Measurements from ENCODE around the gene HDAC9.
A peak's percentile ranks its signal among the peaks of the same experiment; 100 is the strongest.
"Not testable (repeated sequence)": the region's sequence is repeated elsewhere in the genome, so short reads cannot be mapped to it uniquely, and the experiment has no call there.

HDAC9 gene

DNA sequence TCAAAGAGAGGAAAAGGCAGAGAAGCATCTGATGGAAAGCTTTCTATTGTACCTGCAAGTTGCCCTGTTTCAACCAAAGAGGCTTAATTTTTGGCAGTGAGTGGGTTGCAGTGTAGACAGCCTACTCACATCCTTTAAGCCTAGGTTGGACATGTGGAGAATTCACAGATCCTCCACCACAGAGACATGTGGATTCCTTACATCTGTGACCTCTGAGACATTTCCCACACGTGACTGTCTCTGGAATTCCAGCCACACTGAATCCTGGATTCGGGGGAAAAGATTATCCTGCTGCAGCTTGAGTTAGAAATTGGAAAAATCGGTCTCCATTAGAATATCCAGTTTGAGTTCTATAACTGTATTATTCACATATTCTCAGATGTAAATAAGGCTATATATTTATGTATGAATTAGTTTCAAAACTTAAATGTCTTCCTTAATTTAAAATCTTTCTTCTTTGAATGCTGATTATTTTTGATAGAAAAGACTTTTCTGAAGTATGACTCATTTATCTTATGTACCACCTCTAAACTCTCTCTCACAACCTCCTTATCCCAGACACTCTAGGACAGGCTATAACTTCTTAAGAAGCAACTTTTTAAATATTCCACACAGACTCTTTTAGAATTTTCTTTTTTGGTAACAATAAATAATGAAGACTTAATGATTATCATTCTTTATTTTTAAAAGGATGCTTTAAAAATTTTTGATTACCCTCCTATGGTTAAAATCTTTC lies 498.6 kb downstream of the HDAC9 start:
- FAIRE-seq (no peak), DNase-seq (ENCODE audit: insufficient read length, low spot score) (no peak)

GRCh38 chr7:18995270-18995671 lies 499.7 kb downstream of the HDAC9 start:
- FAIRE-seq, result no peak

DNA sequence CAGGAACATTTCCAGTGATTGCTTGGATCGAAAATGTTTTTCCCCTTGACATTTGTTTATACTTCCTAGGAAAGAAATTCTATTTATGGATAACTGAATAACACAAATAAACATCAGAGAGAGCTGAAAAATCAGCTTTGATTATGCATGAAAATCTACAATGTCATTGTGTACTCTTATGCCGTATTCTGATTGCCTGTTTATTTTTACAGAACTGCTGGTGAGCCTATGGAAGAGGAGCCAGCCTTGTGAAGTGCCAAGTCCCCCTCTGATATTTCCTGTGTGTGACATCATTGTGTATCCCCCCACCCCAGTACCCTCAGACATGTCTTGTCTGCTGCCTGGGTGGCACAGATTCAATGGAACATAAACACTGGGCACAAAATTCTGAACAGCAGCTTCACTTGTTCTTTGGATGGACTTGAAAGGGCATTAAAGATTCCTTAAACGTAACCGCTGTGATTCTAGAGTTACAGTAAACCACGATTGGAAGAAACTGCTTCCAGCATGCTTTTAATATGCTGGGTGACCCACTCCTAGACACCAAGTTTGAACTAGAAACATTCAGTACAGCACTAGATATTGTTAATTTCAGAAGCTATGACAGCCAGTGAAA lies 500.4 kb downstream of the HDAC9 start:
- DNase-seq (ENCODE audit: insufficient read length, low spot score), result no peak
- FAIRE-seq, result no peak

More at GRCh38 chr7:18995270-18995671, 499.7 kb downstream of the HDAC9 start:
- no peak for DNase-seq (ENCODE audit: insufficient read length, low spot score)

DNA sequence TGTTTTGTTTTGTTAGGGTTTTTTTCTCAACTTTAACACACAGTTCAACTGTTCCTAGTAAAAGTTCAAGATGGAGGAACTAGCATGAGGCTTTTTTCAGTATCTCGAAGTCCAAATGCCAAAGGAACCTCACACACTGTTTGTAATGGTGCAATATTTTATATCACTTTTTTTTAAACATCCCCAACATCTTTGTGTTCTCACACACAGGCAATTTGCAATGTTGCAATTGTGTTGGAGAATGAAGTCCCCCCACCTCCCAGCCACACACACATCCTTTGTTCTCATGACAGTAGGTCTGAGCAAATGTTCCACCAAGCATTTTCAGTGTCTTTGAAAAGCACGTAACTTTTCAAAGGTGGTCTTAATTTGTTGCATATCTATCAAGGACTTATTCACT lies 501.0 kb downstream of the HDAC9 start:
- FAIRE-seq, result no peak
- DNase-seq (ENCODE audit: insufficient read length, low spot score), result no peak

- DNase-seq (ENCODE audit: insufficient read length, low spot score) (no peak), FAIRE-seq (no peak)
These were observed 502.1 kb downstream of the HDAC9 start for GRCh38 chr7:18997477-18998150.

- FAIRE-seq (no peak), DNase-seq (ENCODE audit: insufficient read length, low spot score) (no peak)
These were observed 504.9 kb downstream of the HDAC9 start for GRCh38 chr7:19000410-19000809.

DNA sequence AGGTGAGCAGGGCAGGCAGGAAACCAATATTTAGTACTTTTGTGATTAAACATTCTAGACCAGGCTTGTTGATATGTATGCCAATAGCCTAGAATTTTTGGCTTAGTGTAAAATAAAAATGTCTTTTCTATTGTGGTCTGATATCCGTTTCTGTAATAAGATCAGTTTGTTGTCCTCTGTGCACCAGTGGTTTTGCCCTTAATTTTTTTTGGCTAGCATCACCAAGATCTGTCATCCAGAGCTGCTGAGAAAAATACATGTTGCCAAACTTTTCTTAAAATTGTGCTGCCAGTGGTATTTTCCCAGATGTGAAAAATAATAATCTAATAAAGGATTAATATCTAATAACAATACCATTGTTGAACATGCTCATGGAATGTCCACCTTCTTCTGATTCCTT lies 506.3 kb downstream of the HDAC9 start:
- FAIRE-seq (no peak), DNase-seq (ENCODE audit: insufficient read length, low spot score) (no peak)

- DNase-seq (ENCODE audit: insufficient read length, low spot score), result no peak
- no peak for FAIRE-seq
These were observed 513.8 kb downstream of the HDAC9 start for GRCh38 chr7:19009241-19009935.

GRCh38 chr7:19009936-19010280 lies 514.4 kb downstream of the HDAC9 start:
- no peak for DNase-seq (ENCODE audit: insufficient read length, low spot score)
- FAIRE-seq, result no peak

DNA sequence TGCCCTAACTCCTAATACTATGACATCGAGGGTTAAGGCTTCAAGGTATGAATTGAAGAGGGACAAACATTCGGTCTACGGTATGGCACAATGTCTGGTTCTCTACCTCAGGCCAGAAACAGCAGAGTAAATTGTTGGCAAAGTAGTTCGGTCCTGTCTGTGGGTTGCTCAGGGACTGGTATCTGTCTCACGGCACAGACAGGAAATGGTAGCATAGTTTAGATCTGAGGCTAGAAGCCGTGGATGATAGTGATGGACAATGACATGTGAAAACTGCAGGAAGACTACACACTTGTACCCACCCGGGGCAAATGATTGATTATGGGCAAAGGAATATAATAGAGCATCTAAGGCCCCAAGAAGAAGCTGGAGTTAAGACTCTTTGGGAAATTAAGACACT lies 515.7 kb downstream of the HDAC9 start:
- FAIRE-seq (no peak), DNase-seq (ENCODE audit: insufficient read length, low spot score) (no peak)

DNA sequence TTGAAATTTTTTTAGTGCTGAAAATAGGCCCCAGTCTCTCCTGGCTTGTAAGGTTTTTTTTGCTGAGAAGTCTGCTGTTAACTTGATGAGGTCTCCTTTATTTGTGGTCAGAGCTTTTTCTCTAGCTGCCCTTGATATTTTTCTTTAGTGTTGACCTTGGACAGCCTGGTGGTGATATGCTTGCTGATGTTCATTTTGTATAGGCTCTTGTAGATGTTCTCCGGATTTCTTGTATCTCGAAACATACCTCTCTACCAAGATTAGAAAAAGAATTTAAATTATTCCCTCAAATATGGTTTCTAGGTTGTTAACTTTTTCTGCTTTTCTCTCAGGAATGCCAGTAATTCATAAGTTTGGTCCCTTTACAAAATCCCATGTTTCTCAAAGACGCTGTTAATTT lies 519.5 kb downstream of the HDAC9 start:
- FAIRE-seq, result no peak
- DNase-seq (ENCODE audit: insufficient read length, low spot score), result no peak

DNA sequence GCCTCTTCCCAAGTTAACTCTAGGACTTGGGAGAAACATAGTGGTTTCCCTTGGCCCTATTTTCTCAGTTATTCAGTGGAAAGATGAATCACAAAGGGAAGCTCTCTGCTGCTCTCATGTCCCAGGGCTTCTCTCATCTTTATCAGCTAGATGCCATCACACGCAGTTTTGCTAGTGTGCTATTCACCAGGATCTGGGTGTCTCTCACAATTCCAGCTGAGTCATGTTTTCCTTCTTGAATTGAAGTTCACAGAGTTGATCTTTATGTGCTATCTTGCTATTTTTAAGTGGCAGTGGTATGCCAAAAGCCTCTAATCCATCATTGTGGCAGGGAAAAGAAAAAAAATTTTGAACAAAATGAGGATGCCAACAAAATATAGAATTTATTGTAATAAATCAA lies 520.6 kb downstream of the HDAC9 start:
- DNase-seq (ENCODE audit: insufficient read length, low spot score) (no peak), FAIRE-seq (no peak)

DNA sequence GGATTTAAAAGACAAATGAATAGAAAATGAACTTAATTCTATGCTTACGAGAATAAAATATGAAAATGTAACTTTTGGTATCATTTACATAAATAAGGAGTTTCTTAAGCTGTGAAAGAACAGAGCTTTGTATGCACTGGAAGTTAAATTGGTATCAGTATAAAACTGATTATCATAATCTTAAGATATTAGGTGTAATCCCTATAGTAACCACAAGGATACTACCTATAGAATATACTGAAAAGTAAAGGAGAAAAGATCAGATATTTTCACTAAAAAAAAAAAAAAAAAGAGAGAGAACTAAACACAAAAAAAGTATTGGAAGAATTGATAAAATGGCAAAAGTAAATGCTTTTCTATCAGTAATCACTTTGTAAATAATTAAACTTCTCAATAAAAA lies 521.8 kb downstream of the HDAC9 start:
- DNase-seq (ENCODE audit: insufficient read length, low spot score), result no peak
- no peak for FAIRE-seq

- FAIRE-seq, result no peak
- no peak for DNase-seq (ENCODE audit: insufficient read length, low spot score)
These were observed 524.5 kb downstream of the HDAC9 start for GRCh38 chr7:19020062-19020461.

DNA sequence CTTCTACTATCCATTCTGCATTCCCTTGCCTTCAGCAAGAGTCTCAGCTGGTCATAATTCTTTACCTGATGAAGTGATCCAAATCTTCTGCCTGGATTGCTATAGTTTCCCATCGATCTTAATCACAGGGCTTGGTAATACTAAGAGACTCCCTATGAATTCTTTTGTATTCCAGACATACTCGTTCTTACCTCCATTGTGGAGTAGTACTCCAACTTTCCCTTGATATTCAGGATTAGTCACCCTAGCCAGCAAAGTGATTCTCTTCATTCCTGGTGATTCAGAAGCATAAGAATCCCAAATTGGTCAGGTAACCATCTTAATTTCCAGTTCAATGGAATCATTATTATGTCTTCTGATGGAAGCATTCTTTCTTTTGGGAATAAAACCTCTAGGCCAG lies 525.2 kb downstream of the HDAC9 start:
- no peak for FAIRE-seq
- DNase-seq (ENCODE audit: insufficient read length, low spot score), result no peak

DNA sequence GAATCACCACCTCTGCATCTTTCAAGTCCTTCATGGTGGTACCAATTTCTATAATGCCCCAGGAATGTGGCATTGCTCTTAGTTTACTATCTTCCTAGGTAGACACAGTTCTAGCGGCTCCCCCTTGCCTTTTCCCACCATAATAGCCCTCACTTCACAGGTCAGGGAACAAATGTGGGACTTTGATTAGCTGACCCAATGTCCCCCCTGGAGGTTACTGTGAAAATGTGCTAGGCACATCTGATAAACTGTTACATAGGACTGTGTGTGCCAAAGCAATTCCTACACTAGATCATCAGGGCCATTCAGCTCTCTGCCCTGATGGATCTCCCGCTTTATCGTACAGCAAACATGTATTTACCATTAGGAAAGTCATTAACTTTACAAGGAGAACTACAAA lies 527.9 kb downstream of the HDAC9 start:
- FAIRE-seq, result no peak
- DNase-seq (ENCODE audit: insufficient read length, low spot score), result no peak

DNA sequence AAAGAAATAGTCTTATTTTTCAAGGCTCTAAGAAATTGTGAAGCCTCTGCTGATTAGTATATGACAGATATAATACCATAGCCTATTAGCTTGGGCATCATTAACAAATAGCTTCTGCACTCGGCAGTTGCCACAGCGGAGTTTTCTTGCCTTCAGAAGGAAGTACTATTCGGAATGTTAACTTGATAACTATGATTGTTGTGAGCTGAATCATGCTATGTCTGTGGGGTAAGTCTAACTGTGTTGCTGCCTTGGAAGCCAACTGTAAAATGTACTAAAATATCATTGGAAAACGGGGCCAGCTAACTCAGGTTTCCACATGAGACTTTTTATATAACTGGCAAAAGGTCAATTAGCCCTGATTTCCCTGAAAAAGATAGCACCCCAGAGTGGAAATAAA lies 528.7 kb downstream of the HDAC9 start:
- FAIRE-seq (no peak), DNase-seq (ENCODE audit: insufficient read length, low spot score) (no peak)

DNA sequence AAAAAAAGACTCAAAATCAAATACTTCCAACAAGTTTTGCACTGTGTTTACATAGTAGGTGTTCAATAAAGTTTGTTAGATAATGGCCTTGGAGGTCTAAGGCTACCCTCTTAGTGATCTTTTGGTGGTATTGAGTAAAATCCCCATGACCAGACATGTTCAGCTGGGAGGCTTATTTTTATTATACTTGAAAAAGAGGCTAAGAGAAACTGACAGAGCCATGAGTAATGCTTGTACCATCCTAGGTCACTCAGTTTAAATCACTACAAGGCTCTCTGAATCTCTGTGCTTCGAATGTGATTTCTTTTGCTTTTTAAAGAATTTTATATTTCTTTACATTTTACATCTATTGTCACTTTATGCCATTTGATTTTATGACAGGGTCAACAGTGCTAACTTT lies 531.3 kb downstream of the HDAC9 start:
- DNase-seq (ENCODE audit: insufficient read length, low spot score) (no peak), FAIRE-seq (no peak)

DNA sequence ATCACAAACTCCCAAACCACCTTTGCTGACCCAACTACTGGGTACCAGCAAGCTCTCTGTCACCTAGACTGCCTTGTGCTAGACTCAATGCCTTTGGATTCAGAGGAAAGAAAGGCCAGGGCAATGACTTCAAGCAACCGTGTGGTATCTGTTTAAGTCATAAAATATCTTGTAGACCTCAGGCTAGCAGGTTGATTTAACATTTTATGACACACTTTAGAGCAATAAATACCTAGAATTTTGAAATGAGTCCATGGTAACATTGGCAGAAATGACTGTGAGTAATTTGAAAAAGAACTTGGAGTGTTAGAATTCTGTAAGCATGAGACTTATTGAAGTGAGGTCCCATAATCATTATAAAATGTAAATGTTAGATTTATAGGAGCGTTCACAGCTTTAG lies 534.7 kb downstream of the HDAC9 start:
- FAIRE-seq (no peak), DNase-seq (ENCODE audit: insufficient read length, low spot score) (no peak)

- not testable (repeated sequence) for DNase-seq (ENCODE audit: insufficient read length, low spot score); FAIRE-seq
These were observed 537.4 kb downstream of the HDAC9 start for GRCh38 chr7:19032942-19033341.

GRCh38 chr7:19051767-19052375 lies 556.3 kb downstream of the HDAC9 start:
- peak; percentile 28 for DNase-seq (ENCODE audit: insufficient read length, low spot score)
- peak; percentile 42 for FAIRE-seq
